Measurements from ENCODE around the gene HIVEP3.

DNA sequence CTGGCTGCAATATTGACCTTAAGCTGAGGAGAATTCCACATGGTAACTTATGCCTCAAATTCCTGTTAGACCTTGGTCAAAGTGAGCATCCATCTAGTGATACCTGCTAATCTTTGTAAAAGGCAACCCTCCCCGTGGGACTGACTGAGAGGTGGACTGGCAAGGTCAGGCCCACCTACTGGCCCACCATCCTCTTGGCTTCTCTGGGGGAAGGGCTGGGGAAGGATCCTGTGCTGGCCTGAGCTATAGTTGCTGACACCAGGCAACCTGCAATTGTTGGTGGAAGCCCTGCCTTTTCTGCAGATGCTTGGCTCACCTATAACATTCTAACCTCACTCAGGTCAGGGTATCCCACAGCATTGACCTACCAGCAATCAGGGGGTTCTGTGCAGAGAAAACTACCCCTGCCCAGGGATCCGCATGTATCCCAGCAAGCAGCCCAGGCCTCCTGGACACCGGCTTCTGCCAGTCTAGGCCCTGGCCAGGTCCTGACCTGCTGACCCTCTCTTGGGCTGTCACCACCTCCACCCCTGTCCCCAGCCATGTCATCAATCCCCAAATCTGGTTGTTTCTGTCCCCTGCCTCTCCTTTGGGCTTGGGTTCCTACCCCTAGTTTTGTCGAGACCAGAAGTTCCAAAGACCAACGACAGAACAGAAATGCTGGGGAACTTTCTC, 326.1 kb downstream of the HIVEP3 start:
- TF ChIP-seq, protein P1, sequence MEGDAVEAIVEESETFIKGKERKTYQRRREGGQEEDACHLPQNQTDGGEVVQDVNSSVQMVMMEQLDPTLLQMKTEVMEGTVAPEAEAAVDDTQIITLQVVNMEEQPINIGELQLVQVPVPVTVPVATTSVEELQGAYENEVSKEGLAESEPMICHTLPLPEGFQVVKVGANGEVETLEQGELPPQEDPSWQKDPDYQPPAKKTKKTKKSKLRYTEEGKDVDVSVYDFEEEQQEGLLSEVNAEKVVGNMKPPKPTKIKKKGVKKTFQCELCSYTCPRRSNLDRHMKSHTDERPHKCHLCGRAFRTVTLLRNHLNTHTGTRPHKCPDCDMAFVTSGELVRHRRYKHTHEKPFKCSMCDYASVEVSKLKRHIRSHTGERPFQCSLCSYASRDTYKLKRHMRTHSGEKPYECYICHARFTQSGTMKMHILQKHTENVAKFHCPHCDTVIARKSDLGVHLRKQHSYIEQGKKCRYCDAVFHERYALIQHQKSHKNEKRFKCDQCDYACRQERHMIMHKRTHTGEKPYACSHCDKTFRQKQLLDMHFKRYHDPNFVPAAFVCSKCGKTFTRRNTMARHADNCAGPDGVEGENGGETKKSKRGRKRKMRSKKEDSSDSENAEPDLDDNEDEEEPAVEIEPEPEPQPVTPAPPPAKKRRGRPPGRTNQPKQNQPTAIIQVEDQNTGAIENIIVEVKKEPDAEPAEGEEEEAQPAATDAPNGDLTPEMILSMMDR (IDR thresholded peaks at IDR 0.05): no peak
- TF ChIP-seq POLR2AphosphoS5 (IDR thresholded peaks at IDR 0.05): no peak
- TF ChIP-seq EP300 (IDR thresholded peaks at IDR 0.05): no peak
- no peak for TF ChIP-seq POLR2A (IDR thresholded peaks at IDR 0.05)
